WI38 (cell line): Measurements from ENCODE around the gene MGLL.

ENCODE experiments used
- H3K4me3 ChIP-seq: 2 replicates; pipeline ENCODE4 v1.5.1; 2011; ENCODE audit warnings: low read depth, mild to moderate bottlenecking, control low read depth, low read length
- CTCF ChIP-seq: IDR thresholded peaks from 2 replicates; pipeline ENCODE4 v1.5.1; 2012; ENCODE audit warnings: low read depth, mild to moderate bottlenecking, control low read depth, low read length

The MGLL gene

GRCh38 chr3:127811717-127812116 lies 10.6 kb downstream of the MGLL start:
- H3K4me3 ChIP-seq: no peak overlapping the region
- TF ChIP-seq CTCF: no peak

- H3K4me3 ChIP-seq: no peak overlapping the region
- TF ChIP-seq CTCF: no peak
These were observed 12.7 kb downstream of the MGLL start for GRCh38 chr3:127809611-127810010.

GRCh38 chr3:127809211-127809610 lies 13.1 kb downstream of the MGLL start:
- TF ChIP-seq CTCF: no peak
- no peak overlapping the region for H3K4me3 ChIP-seq

GRCh38 chr3:127808197-127808596 lies 14.1 kb downstream of the MGLL start:
- TF ChIP-seq CTCF: no peak
- no peak overlapping the region for H3K4me3 ChIP-seq

DNA sequence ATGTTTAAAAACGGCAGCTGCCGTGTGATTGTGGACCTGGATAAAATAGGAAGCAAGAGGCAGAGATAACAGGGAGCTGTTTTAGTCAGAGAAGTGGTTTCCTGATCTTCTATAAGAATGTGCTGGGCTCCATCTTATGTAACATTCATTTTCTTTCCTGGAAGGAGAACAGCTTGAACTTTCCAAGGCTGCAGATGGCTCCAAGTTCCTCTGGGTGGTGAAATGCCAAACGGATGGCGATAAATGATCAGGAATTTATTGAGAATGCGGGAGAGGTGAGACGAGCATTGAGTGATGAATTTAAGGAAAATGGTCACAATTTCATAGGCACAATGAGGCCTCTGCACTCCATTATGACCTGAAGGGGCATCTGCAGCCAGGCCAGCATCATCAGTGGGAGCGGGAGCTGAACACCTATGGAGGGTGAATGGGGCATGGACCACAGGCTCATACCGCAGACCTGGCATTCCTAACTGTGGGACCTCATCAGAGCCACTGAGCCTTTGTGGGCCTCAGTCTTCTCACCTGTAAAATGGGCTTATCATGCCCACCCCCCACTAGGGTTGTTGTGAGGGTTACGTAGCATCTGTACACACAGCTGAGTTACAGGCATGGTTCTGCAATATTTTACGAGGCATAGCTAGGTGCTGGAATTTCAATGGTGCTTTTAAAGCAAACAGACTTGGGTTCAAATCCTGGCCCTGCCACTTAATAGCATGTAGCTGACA lies 17.1 kb downstream of the MGLL start:
- no peak for TF ChIP-seq CTCF
- no peak overlapping the region for H3K4me3 ChIP-seq

DNA sequence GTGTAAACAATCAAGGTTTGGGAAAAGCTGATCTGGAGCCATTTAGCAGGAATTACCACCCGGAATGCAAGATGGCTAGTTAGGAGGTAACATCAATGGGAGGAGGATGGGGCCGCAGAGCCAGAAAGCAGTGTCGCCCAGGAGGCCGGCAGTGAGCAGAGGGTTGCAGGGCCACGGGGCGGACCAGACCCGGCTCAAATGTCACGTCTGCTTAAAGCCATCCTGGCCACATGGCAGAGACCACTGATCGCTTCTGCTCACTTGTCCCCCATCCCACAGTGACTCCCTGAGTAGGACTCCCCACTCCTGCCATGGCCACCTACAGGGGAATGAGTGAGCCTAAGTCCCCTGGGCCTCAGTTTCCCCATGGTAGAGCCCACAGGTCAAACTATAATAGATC lies 18.2 kb downstream of the MGLL start:
- no peak for TF ChIP-seq CTCF
- H3K4me3 ChIP-seq: no peak overlapping the region

DNA sequence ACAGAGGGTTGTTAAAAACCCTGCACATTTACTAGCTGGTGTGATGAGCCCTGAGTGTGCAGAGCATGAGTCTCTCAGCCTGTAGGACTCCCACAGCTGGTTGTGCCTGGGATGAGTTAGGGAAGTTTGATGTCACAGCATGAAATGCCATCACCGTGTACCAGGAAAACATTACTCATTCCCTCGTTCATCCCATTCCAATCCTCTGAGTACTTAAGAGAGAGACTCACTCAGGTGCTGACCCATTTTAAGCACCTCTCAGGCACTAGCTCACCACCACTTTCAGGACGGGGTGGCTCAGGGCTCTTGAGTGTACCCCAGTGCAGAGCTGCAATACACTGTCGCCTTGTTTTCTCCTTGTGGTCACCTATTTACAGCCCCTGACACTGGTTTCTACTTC lies 18.7 kb downstream of the MGLL start:
- H3K4me3 ChIP-seq: no peak overlapping the region
- no peak for TF ChIP-seq CTCF
